ENCODE measurements around the gene TSPO2. TPM values are rescaled to one million over a fixed set of nuclear protein-coding genes. Genes with fewer than 3 reads are reported as not detected.

TSPO2 gene
- total and polyA plus RNA-seq, 2 of the 13 experiments (the other 11 are each of a cell fraction or from before 2014, with no cell fraction given) = 0.55 TPM; not detected in 1

- TF ChIP-seq CHCHD3 (CRISPR knock-in tag; IDR thresholded peaks at IDR 0.05) (peak; percentile 82; the same call in 1 of the 2 replicates), ZMYM2 (CRISPR knock-in tag; IDR thresholded peaks at IDR 0.05) (no peak), ZFYVE20 (CRISPR knock-in tag; IDR thresholded peaks at IDR 0.05; ENCODE audit: borderline replicate concordance, low read depth) (0 out of 2 replicates have a peak, but pooled peaks have one; percentile 47), U2AF2 (IDR thresholded peaks at IDR 0.05; ENCODE audit: low read depth, low read length) (no peak), PHF20 (CRISPR knock-in tag; IDR thresholded peaks at IDR 0.05) (no peak), CSRNP1 (CRISPR knock-in tag; IDR thresholded peaks at IDR 0.05) (0 out of 2 replicates have a peak, but pooled peaks have one; percentile 32), HOXA3 (CRISPR knock-in tag; IDR thresholded peaks at IDR 0.05) (peak; percentile 76), PRMT3 (CRISPR knock-in tag; IDR thresholded peaks at IDR 0.05; ENCODE audit: borderline replicate concordance, low read depth) (no peak), ELF1 (CRISPR knock-in tag; IDR thresholded peaks at IDR 0.05) (no peak), PITX1 (CRISPR knock-in tag; IDR thresholded peaks at IDR 0.05) (peak; percentile 57), HDAC2 (CRISPR knock-in tag; IDR thresholded peaks at IDR 0.05) (peak; percentile 41; the same call in 1 of the 2 replicates), ZNF550 (CRISPR knock-in tag; IDR thresholded peaks at IDR 0.05; ENCODE audit: borderline replicate concordance) (no peak), ZNF230 (CRISPR knock-in tag; IDR thresholded peaks at IDR 0.05) (0 out of 2 replicates have a peak, but pooled peaks have one; percentile 15), ZBTB43 (CRISPR knock-in tag; conservative IDR thresholded peaks at IDR 0.05) (0 out of 2 replicates have a peak, but pooled peaks have one; percentile 29)
- TF ChIP-seq, protein P1, sequence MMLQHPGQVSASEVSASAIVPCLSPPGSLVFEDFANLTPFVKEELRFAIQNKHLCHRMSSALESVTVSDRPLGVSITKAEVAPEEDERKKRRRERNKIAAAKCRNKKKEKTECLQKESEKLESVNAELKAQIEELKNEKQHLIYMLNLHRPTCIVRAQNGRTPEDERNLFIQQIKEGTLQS (CRISPR knock-in tag; IDR thresholded peaks at IDR 0.05) = no peak
- TF ChIP-seq, protein P2, sequence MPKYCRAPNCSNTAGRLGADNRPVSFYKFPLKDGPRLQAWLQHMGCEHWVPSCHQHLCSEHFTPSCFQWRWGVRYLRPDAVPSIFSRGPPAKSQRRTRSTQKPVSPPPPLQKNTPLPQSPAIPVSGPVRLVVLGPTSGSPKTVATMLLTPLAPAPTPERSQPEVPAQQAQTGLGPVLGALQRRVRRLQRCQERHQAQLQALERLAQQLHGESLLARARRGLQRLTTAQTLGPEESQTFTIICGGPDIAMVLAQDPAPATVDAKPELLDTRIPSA (CRISPR knock-in tag; IDR thresholded peaks at IDR 0.05; ENCODE audit: borderline replicate concordance) = peak; percentile 54; the same call in 1 of the 2 replicates
- TF ChIP-seq, protein P3, sequence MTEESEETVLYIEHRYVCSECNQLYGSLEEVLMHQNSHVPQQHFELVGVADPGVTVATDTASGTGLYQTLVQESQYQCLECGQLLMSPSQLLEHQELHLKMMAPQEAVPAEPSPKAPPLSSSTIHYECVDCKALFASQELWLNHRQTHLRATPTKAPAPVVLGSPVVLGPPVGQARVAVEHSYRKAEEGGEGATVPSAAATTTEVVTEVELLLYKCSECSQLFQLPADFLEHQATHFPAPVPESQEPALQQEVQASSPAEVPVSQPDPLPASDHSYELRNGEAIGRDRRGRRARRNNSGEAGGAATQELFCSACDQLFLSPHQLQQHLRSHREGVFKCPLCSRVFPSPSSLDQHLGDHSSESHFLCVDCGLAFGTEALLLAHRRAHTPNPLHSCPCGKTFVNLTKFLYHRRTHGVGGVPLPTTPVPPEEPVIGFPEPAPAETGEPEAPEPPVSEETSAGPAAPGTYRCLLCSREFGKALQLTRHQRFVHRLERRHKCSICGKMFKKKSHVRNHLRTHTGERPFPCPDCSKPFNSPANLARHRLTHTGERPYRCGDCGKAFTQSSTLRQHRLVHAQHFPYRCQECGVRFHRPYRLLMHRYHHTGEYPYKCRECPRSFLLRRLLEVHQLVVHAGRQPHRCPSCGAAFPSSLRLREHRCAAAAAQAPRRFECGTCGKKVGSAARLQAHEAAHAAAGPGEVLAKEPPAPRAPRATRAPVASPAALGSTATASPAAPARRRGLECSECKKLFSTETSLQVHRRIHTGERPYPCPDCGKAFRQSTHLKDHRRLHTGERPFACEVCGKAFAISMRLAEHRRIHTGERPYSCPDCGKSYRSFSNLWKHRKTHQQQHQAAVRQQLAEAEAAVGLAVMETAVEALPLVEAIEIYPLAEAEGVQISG (CRISPR knock-in tag; IDR thresholded peaks at IDR 0.05) = peak; percentile 93
Observed at GRCh38 chr6:41027799-41028560, 14.3 kb upstream of the TSPO2 start (continued).

Data from HepG2 (cell line).